Measurements from ENCODE around the gene MEGF8.

The MEGF8 gene

GRCh38 chr19:42325308-42325895 lies at the start of gene MEGF8:
TSS of gene MEGF8 (plus strand) at chr19:42325635. CDS start at chr19:42326244, 609 bp downstream.
- DNase-seq = peak; percentile 88 to 99

GRCh38 chr19:42276284-42276683 lies 49.2 kb upstream of the MEGF8 start:
- no peak for DNase-seq

GRCh38 chr19:42276821-42277220 lies 48.6 kb upstream of the MEGF8 start:
- DNase-seq = no peak

GRCh38 chr19:42277821-42278451 lies 47.5 kb upstream of the MEGF8 start:
- no peak for DNase-seq

GRCh38 chr19:42278452-42279154 lies 46.8 kb upstream of the MEGF8 start:
- no peak for DNase-seq

GRCh38 chr19:42279155-42279901 lies 46.1 kb upstream of the MEGF8 start:
- peak in 1 of 2 donors; percentile 41 for DNase-seq

GRCh38 chr19:42279902-42280814 lies 45.3 kb upstream of the MEGF8 start:
- DNase-seq = peak; percentile 50 to 65

GRCh38 chr19:42280815-42281145 lies 44.7 kb upstream of the MEGF8 start:
- peak in 1 of 2 donors; percentile 27 for DNase-seq

- peak in 1 of 2 donors; percentile 17 for DNase-seq
Measured at GRCh38 chr19:42281146-42281826, 44.1 kb upstream of the MEGF8 start.

GRCh38 chr19:42281827-42282762 lies 43.3 kb upstream of the MEGF8 start:
- DNase-seq = peak in 1 of 2 donors; percentile 34

- no peak for DNase-seq
Measured at GRCh38 chr19:42282819-42283187, 42.6 kb upstream of the MEGF8 start.

GRCh38 chr19:42283188-42284065 lies 42.0 kb upstream of the MEGF8 start:
- peak; percentile 68 to 96 for DNase-seq

- DNase-seq = peak; percentile 21 to 96
Measured at GRCh38 chr19:42284066-42284501, 41.4 kb upstream of the MEGF8 start.

- DNase-seq = no peak
Measured at GRCh38 chr19:42284591-42285341, 40.7 kb upstream of the MEGF8 start.

- DNase-seq = no peak
Measured at GRCh38 chr19:42285541-42285941, 39.9 kb upstream of the MEGF8 start.

GRCh38 chr19:42285988-42286348 lies 39.5 kb upstream of the MEGF8 start:
- DNase-seq = no peak

GRCh38 chr19:42286349-42287016 lies 39.0 kb upstream of the MEGF8 start:
- peak in 1 of 2 donors; percentile 48 for DNase-seq
